Stomach (tissue), 9 donors: ENCODE measurements around the gene ENPP6. TPM values are rescaled to one million over a fixed set of nuclear protein-coding genes. Genes with fewer than 3 reads are reported as not detected.

Experiments used
- DNase-seq, 2 donors: peaks; one replicate each; pipeline versions ENCODE4 v3.0.0 to v3.0.0-alpha.2; 2013 to 2019
- H3K27ac ChIP-seq, 5 donors: fragments of 200-600 bp in 4 of 5; sonication (generic) in 4 of 5; one replicate each; pipeline ENCODE4 v1.5.1; 2013 to 2019; ENCODE audit warnings: mild to moderate bottlenecking in 1 of 5, moderate library complexity in 1 of 5
- H3K27me3 ChIP-seq, 3 donors: fragments of 200-600 bp; sonication (generic); one replicate each; pipeline ENCODE4 v1.5.1; 2017 to 2019; ENCODE audit warnings: mixed run types in 1 of 3
- H3K36me3 ChIP-seq, 4 donors: fragments of 200-600 bp; sonication (generic); 1 replicate in 3 of 4; 2 replicates in 1 of 4; pipeline ENCODE4 v1.5.1; 2016 to 2019
- H3K4me1 ChIP-seq, 4 donors: fragments of 200-600 bp; sonication (generic); one replicate each; pipeline ENCODE4 v1.5.1; 2016 to 2019
- H3K4me3 ChIP-seq, 4 donors: fragments of 200-600 bp; sonication (generic) in 3 of 4; one replicate each; pipeline ENCODE4 v1.5.1; 2016 to 2019; ENCODE audit warnings: mild to moderate bottlenecking in 1 of 4
- H3K9me3 ChIP-seq, 4 donors: fragments of 200-600 bp; sonication (generic); one replicate each; pipeline ENCODE4 v1.5.1; 2016 to 2019
- EP300 ChIP-seq: sonication (generic); formaldehyde crosslinking; IDR thresholded peaks from one replicate; pipeline ENCODE4 v1.6.1; 2017; ENCODE audit warnings: antibody characterized with exemption
- POLR2A ChIP-seq, 4 donors: fragments of 450-650 bp; IDR thresholded peaks; one replicate each; pipeline ENCODE4 v1.6.1; 2016; ENCODE audit warnings: antibody characterized with exemption in 4 of 4, control low read depth in 2 of 4, mild to moderate bottlenecking in 1 of 4, moderate library complexity in 1 of 4
- POLR2AphosphoS5 ChIP-seq, 3 donors: sonication (generic); formaldehyde crosslinking; IDR thresholded peaks; one replicate each; pipeline ENCODE4 v1.6.1; 2016; ENCODE audit warnings: antibody characterized with exemption in 3 of 3
- WGBS, 5 donors: extraction: QIAGEN DNeasy Blood & Tissue Kit in 3 of 5; methylation state at CpG; one replicate each; pipeline versions ENCODE4 v1.1.5 to v1.1.7; 2013 to 2018; 5-methylcytosine and 5-hydroxymethylcytosine counted together
- intact Hi-C: fragments of 100-400 bp; cut with DNase I; formaldehyde crosslinking; loops from one replicate; pipeline ENCODE4 v1.15.1; 2023; ENCODE audit warnings: low total_unique reads
- polyA plus RNA-seq, 3 donors: library from polyadenylated mRNA; stranded (reverse); fragments of 200-250 nt; gene quantifications; one replicate each; pipeline ENCODE4 v1.2.3, GENCODE V29; 2013
- total RNA-seq, 5 donors: library from RNA; depleted of rRNA; stranded (reverse); fragments of >200 nt; gene quantifications; one replicate each; pipeline versions ENCODE4 v1.1.0 to v1.2.3, GENCODE V29; 2014 to 2016
- TF ChIP-seq, protein P1 (sequence below), 7 experiments: fragments of 450-650 bp in 4 of 7; fragments of 200-600 bp in 3 of 7; sonication (generic) in 3 of 7; IDR thresholded peaks; one replicate each; pipeline ENCODE4 v1.5.1; 2016 to 2019; ENCODE audit warnings: antibody characterized with exemption in 7 of 7, control low read depth in 2 of 7, mild to moderate bottlenecking in 1 of 7
- donor health status: healthy with polysubstance abuse.
- donor health status: Bipolar disorder and iron deficiency.
- donor health status: healthy.

Gene ENPP6
- total and polyA plus RNA-seq, 8 donors: 0.25 to 3.5 (median 0.70) TPM; not detected in 4

DNA sequence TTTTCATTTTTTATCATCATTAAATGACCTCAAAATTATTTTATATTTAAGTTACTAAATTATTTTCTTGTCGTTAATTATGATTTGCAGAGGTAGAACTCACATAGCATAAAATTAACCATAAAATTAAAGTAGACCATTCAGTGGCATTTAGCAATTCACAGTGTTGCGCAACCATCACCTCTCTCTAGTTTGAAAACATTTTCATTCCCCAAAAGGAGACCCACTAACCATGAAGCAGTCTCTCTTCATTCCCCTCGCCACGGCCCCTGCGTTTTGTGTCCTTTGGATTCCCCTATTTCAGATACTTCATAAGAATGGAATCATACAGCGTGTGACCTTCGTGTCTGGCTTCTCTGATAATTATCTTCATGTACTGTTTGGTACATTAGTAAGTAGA, 154.9 kb downstream of the ENPP6 start:
- H3K4me1 ChIP-seq: peaks cover 0 to 10% (median 7%) of the 10 kb centered on the region in 4 donors
- no peak overlapping the region for H3K27ac ChIP-seq
- WGBS, 5 donors: 89 to 96% (median 93%) methylated on average over 7 of the region's 7 CpGs
- no peaks in the 10 kb centered on the region for H3K36me3 ChIP-seq
- H3K4me3 ChIP-seq: no peak overlapping the region
- no peak for TF ChIP-seq EP300
- TF ChIP-seq POLR2AphosphoS5 (IDR thresholded peaks at IDR 0.05): no peak
- TF ChIP-seq POLR2A (IDR thresholded peaks at IDR 0.05): no peak
- TF ChIP-seq, protein P1, sequence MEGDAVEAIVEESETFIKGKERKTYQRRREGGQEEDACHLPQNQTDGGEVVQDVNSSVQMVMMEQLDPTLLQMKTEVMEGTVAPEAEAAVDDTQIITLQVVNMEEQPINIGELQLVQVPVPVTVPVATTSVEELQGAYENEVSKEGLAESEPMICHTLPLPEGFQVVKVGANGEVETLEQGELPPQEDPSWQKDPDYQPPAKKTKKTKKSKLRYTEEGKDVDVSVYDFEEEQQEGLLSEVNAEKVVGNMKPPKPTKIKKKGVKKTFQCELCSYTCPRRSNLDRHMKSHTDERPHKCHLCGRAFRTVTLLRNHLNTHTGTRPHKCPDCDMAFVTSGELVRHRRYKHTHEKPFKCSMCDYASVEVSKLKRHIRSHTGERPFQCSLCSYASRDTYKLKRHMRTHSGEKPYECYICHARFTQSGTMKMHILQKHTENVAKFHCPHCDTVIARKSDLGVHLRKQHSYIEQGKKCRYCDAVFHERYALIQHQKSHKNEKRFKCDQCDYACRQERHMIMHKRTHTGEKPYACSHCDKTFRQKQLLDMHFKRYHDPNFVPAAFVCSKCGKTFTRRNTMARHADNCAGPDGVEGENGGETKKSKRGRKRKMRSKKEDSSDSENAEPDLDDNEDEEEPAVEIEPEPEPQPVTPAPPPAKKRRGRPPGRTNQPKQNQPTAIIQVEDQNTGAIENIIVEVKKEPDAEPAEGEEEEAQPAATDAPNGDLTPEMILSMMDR (IDR thresholded peaks at IDR 0.05): no peak
- intact Hi-C loops: no loop called here
- H3K9me3 ChIP-seq: no peaks in the 10 kb centered on the region
- no peak for DNase-seq
- no peaks in the 10 kb centered on the region for H3K27me3 ChIP-seq

DNA sequence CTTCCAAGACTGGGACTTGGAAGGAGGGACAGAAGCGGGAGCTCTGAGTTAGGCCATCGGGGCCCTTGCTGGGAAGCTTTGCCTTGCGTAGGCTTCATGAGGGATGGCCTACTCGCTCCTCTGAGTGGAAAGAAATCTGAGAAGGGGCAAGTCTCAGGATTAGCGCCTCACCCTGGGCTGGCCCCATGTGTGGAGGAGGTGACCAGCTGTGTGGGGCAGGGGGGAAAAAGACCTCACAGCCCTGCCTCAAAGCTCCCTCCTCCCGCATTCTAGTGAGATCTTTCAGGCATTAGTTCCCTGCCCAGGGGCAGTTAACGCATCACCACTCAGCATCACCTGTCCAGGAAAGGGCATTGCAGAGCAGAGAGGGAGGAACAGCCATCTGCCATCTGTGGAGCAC, 156.1 kb downstream of the ENPP6 start:
- intact Hi-C loops: no loop called here
- H3K4me1 ChIP-seq: peaks cover 0 to 5% (median 5%) of the 10 kb centered on the region in 4 donors
- H3K9me3 ChIP-seq: no peaks in the 10 kb centered on the region
- DNase-seq: no peak
- WGBS, 5 donors: 83 to 95% (median 93%) methylated on average over 7 of the region's 7 CpGs
- no peak overlapping the region for H3K4me3 ChIP-seq
- H3K36me3 ChIP-seq: no peaks in the 10 kb centered on the region
- no peak overlapping the region for H3K27ac ChIP-seq
- H3K27me3 ChIP-seq: no peaks in the 10 kb centered on the region
- no peak for TF ChIP-seq POLR2A (IDR thresholded peaks at IDR 0.05)
- TF ChIP-seq POLR2AphosphoS5 (IDR thresholded peaks at IDR 0.05): no peak
- TF ChIP-seq, protein P1 (IDR thresholded peaks at IDR 0.05): no peak
- TF ChIP-seq EP300: no peak

GRCh38 chr4:184059099-184059498, 158.6 kb downstream of the ENPP6 start:
- 80 to 97% (median 96%) methylated on average over 3 of the region's 3 CpGs for WGBS, 5 donors
- no peak for DNase-seq
- TF ChIP-seq EP300 (no peak), POLR2A (IDR thresholded peaks at IDR 0.05) (no peak), POLR2AphosphoS5 (IDR thresholded peaks at IDR 0.05) (no peak)
- TF ChIP-seq, protein P1 (IDR thresholded peaks at IDR 0.05): no peak
- intact Hi-C loops: no loop called here
- Histone ChIP-seq H3K4me1 (no peaks in the 10 kb centered on the region), H3K4me3 (no peak overlapping the region), H3K36me3 (no peaks in the 10 kb centered on the region), H3K27ac (no peak overlapping the region), H3K27me3 (no peaks in the 10 kb centered on the region), H3K9me3 (no peaks in the 10 kb centered on the region)

- no peak for DNase-seq
- H3K36me3 ChIP-seq: no peaks in the 10 kb centered on the region
- no peaks in the 10 kb centered on the region for H3K27me3 ChIP-seq
- TF ChIP-seq POLR2AphosphoS5 (IDR thresholded peaks at IDR 0.05): no peak
- TF ChIP-seq, protein P1 (IDR thresholded peaks at IDR 0.05): no peak
- TF ChIP-seq EP300: no peak
- no peak for TF ChIP-seq POLR2A (IDR thresholded peaks at IDR 0.05)
- no peaks in the 10 kb centered on the region for H3K4me1 ChIP-seq
- no peak overlapping the region for H3K4me3 ChIP-seq
- no peak overlapping the region for H3K27ac ChIP-seq
- intact Hi-C loops: no loop called here
- 84 to 93% (median 92%) methylated on average over 6 of the region's 6 CpGs for WGBS, 5 donors
- H3K9me3 ChIP-seq: no peaks in the 10 kb centered on the region
Observed at GRCh38 chr4:184058026-184058425, 159.6 kb downstream of the ENPP6 start.
